ENCODE measurements around the gene CCDC50. TPM values are rescaled to one million over a fixed set of nuclear protein-coding genes. Genes with fewer than 3 reads are reported as not detected.

CCDC50 gene
- total and polyA plus RNA-seq, 10 of the 15 experiments (the other 5 are each of a cell fraction or from before 2014, with no cell fraction given) = 46.7 to 150 (median 125) TPM

GRCh38 chr3:191360620-191361019, 31.4 kb downstream of the CCDC50 start:
- no peaks in the 10 kb centered on the region for H3K9me3 ChIP-seq (replicated peaks; ENCODE audit: control insufficient read depth, insufficient read depth, low read length)
- H3K79me2 ChIP-seq (ENCODE audit: control insufficient read depth, insufficient read depth, low read length) = peaks cover 6% of the 10 kb centered on the region
- TF ChIP-seq SKIL (IDR thresholded peaks at IDR 0.05; ENCODE audit: low read depth, poor library complexity, severe bottlenecking) (no peak), IKZF2 (IDR thresholded peaks at IDR 0.05) (no peak), E2F4 (IDR thresholded peaks at IDR 0.05; ENCODE audit: low read depth, low read length) (no peak), KAT2A (conservative IDR thresholded peaks at IDR 0.05; ENCODE audit: control insufficient read depth, low read depth, low read length) (no peak), ZNF384 (IDR thresholded peaks at IDR 0.05; ENCODE audit: borderline replicate concordance, low read depth, low read length) (no peak), MYB (IDR thresholded peaks at IDR 0.05; ENCODE audit: borderline replicate concordance, low read depth, low read length) (no peak)
- ChIA-PET SMC1A (ENCODE audit: uncharacterized antibody, unreplicated experiment) (interaction anchor here (0.7 to 11.9 kb wide), 12 partner anchors 9 to 1059 kb away, joined by 3 to 208 read pairs (median 9); partner anchors contain the start of gene UTS2B), CTCF (interaction anchor here (1.1 to 4.2 kb wide), 7 partner anchors 10 to 223 kb away, joined by 3 to 35 read pairs (median 5); no protein-coding TSS in a partner anchor), RAD21 (ENCODE audit: unreplicated experiment) (interaction anchor here (0.9 to 9.9 kb wide), 5 partner anchors 21 to 123 kb away, joined by 3 to 108 read pairs (median 25); no protein-coding TSS in a partner anchor), POLR2A (interaction anchor here (2.2 to 2.8 kb wide), 3 partner anchors 13 to 28 kb away, joined by 9 to 12 read pairs (median 11); no protein-coding TSS in a partner anchor)
- H3K36me3 ChIP-seq (ENCODE audit: control insufficient read depth in 2 of 2, insufficient read depth in 2 of 2, low read length in 1 of 2) = peaks cover 14 to 15% of the 10 kb centered on the region in 2 experiments
- no peaks in the 10 kb centered on the region for H4K20me1 ChIP-seq (ENCODE audit: control insufficient read depth, insufficient read depth)
- no peak overlapping the region for H3K27ac ChIP-seq (ENCODE audit: control insufficient read depth, insufficient read depth)
- H3K4me1 ChIP-seq (ENCODE audit: control insufficient read depth, insufficient read depth, low read length) = peaks cover 17% of the 10 kb centered on the region
- FAIRE-seq (no peak), DNase-seq (ENCODE audit: low read depth, low spot score) (no peak), ATAC-seq (no peak)
- no peak overlapping the region for H3K4me2 ChIP-seq (ENCODE audit: control insufficient read depth, insufficient read depth)
- no peak overlapping the region for H3K4me3 ChIP-seq
- no peaks in the 10 kb centered on the region for H3K27me3 ChIP-seq (replicated peaks in 1 of 2; ENCODE audit: control insufficient read depth in 2 of 2, insufficient read depth in 2 of 2, low read length in 1 of 2)
- in situ Hi-C loops (cut with MboI) = no loop called here
- H3K9ac ChIP-seq (ENCODE audit: control insufficient read depth, insufficient read depth, low read length) = no peak overlapping the region
- BruUV-seq (replicated peaks) = no TSS peak
- WGBS (ENCODE audit: insufficient coverage, insufficient replicate concordance, low lambda C conversion rate, missing lambda C conversion rate) = 66% methylated on average over 3 of the region's 3 CpGs
- intact Hi-C loops (cut with micrococcal nuclease; ENCODE audit: unreplicated experiment) = no loop called here
- no peak overlapping the region for H2AFZ ChIP-seq (ENCODE audit: control insufficient read depth, low read depth, low read length)

All from GM12878 (cell line).